NOMO-1 treated with dmso at 0.1 percent for 144 hours (cell line): ENCODE results near the gene SLIT1.

Experiments used
- DNase-seq: peaks from one replicate; lab custom pipeline; 2025; ENCODE audit not compliant: unreplicated experiment; lab: John Stamatoyannopoulos, UW

SLIT1 gene

DNA sequence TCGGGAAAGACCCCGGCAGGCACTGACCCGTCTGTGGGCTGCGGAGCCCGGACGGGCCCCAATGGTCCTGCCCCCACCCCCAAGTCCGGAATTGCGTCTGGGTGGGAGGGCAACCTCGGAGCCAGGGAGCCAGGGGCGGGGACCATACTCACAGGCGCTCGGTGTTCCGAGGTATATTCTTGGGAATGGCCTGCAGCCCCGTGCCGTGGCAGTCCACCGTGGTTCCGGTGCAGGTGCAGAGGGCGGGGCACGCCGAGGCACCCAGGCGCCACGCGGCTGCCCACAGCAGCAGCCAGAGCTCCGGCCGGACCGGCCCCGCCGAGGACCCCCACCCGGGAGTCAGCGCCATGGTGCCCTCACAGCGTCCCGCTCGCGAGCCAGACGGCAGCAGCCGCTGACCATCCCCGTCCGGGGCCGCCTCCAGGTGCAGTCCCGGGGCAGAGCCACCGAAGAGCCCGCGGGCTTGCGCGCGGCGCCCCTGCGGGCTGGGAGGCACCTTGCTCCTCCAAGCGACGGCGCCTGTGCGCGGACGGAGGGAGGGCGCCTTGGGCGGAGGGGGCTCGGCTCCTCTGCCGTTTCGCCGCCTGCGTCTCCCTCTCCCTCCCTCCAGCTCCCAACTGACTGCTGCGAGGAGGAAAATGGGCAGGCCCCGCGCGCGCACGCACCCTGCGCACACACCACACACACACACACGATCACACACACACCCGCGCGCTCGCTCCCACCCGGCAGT, at the start of gene SLIT1:
TSS of gene SLIT1 (minus strand) at position 634 of the 733 bp plus-strand sequence. CDS start at position 349, 285 bp downstream.
- no peak for DNase-seq

GRCh38 chr10:97235353-97235752, 49.6 kb upstream of the SLIT1 start:
- no peak for DNase-seq

DNA sequence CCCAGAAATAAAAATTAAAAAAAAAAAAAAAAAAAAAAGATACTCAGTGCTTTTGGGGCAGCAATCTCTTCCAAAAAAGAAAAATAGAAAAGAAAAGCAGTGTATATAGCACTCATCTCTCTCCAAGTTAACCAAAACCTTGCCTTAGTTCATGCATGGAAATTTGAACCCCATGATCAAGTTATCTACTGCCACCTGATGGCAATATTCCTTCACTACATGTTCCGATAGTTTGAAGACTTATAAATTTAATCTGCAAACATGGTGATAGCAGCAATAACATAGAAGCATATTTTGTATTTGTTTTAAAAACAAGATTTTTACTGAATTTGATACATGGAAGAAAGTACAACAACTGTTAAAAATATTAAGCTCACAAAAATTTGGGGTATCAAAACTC, 48.6 kb upstream of the SLIT1 start:
- no peak for DNase-seq

GRCh38 chr10:97230146-97230545, 44.4 kb upstream of the SLIT1 start:
- DNase-seq, result no peak

DNA sequence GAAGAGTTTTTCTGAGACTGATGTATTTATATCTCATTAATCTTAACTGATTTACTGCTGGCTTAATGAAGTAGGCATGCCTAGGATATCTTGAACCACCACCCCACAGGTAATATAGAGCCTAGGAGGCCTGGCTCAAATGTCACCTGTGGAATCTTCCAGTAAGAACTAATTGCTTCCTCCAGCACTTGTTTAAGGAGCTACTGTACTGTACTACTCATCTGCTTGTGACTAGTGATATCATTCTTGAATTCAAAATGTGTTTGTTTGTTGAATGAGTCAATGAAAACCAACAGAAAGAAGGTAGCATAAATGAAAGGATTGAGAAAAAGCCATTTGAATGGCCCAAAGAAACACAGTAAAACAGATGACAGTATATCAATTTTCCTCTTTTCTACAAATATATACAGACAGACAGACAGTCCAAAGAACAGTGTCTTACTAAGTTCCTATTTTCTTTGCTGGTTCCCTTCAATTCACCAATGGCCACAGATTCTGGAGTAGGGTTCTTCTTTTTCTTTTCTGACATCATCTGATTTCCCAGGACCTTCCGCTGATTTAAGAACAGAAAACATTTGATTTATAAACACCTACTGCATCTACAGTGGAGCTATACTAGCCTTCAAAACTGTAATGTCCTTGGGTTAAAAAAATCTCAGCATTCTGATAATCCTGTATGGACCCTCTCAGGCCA, 43.7 kb upstream of the SLIT1 start:
- DNase-seq, result no peak

DNA sequence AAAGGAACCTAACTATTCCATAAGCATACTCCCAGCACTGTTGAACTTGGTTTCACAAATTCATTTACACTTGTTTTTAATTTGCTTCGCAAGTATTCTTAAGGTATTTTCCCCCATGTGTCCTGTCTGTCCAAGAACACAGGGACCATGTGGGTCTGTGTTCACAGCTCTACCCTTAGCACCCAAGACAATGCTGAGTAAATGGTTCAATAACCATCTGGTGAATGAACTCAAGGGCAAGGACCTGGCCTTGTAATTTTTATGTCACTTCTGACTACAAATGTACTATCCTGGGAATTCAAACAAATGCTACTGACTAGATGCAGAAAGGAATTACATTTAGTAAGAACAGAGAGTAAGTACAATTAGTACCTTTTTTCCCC, 43.0 kb upstream of the SLIT1 start:
- DNase-seq, result no peak

- no peak for DNase-seq
Observed at GRCh38 chr10:97228130-97228774, 42.5 kb upstream of the SLIT1 start.

- DNase-seq, result no peak
Observed at GRCh38 chr10:97226398-97226797, 40.6 kb upstream of the SLIT1 start.

DNA sequence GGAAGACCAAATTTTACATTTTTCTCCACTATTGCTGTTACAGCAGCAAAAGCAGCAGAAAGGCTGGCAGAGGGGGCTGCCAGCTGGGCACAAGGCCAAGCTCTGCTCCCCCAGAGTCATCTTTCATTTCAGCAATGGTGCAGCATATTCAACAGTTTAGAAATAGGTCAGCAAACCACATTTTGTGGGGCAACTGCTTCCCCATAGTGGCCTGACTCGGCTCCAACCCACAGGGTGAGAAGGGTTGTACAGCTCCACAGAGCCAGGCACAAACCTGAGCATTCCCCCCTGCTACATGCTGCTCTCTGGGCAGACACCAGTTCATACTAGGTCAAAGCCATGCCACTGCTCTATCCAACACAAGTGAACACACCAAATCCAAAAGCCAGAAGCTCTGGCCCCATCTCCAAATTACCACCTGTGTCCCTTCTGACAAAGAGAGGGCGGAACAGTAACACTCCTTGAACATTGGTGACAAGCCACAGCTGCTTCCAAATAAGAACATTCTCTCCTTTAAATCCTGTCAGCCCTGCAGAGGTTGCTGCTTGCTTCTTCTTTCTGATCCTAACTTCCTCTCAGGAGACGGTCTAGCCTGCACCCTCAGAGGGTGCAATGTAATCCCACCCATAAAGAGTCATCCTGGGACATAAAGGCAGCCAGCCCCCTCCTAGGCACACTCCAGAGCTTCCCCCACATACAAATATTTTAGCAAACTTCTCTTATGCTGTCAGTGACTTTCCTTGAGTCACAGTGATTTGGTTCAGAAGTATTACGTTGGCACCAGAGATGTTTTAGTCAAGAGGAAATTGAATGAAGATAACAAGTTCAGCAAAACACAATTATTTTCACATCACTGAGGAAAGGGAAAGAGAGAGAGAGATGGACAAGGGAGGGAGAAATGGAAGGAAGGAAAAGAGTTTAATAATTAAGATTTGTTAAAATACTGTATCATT, 39.0 kb upstream of the SLIT1 start:
- DNase-seq, result no peak

DNA sequence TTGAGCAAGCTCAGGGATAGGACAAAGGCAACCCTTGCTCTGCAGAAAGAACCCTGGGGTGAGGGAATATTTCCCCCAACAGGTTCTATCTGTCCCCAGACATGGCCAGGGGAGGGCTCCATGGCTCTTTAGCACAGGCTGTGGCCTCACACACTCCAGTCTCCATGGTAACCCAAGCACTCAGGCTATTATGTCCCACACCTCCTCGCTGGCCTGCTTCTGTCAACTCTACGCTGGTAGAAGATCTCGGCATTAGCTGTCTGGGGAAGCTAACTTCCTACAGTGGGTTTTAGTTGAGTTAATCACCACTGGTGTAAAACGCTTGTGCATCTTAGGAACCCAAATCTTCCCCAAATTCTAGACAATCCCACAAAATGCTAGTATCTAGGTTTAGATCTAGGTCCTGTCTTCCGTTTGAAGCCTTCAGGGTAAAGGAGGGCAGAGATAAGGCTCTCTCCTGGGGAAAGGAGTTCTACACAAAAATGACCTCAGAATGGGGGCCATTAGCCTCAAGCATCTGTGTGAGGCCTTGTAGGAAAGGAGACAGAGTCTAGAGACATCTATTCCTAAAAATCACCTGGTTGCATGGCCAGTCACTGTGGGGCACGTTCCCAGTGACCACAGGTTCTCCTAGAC, 36.7 kb upstream of the SLIT1 start:
- no peak for DNase-seq

- no peak for DNase-seq
Observed at GRCh38 chr10:97220355-97220754, 34.6 kb upstream of the SLIT1 start.

GRCh38 chr10:97217299-97217698, 31.5 kb upstream of the SLIT1 start:
- no peak for DNase-seq

DNA sequence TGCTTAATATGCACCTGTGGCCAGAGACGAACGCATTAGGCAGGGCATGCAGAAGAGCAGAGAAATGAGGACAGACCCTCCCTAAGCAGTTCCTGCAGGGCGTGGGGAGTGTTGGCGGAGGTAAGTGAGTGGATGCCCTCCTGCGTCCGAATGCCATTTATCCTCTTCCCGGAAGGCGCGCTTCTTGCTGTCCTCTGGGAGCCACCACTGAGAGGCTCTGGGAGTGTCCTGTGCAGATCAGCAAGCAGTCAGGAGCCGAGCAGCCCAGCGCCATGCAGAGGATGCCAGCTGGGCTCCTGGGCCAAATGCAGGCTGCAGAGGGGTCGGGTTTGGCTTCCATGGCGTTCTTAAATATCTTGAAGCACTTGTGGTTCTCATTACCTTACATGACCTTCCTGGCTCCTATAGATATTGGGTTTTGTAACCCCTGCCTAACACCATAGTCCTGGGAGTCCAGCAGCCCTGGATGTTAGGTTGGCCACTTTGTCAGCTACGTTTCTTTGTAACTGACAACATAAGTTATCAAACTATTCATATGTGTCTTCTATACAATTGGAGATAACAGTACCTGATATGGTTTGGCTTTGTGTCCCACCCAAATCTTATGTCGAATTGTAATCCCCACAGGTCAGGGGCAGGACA, 30.0 kb upstream of the SLIT1 start:
- DNase-seq, result no peak

- no peak for DNase-seq
Observed at GRCh38 chr10:97213431-97213830, 27.7 kb upstream of the SLIT1 start.

- no peak for DNase-seq
Observed at GRCh38 chr10:97211229-97211628, 25.5 kb upstream of the SLIT1 start.

- peak; percentile 34 for DNase-seq
Observed at GRCh38 chr10:97210543-97210960, 24.8 kb upstream of the SLIT1 start.

- no peak for DNase-seq
Observed at GRCh38 chr10:97207756-97208346, 22.1 kb upstream of the SLIT1 start.

DNA sequence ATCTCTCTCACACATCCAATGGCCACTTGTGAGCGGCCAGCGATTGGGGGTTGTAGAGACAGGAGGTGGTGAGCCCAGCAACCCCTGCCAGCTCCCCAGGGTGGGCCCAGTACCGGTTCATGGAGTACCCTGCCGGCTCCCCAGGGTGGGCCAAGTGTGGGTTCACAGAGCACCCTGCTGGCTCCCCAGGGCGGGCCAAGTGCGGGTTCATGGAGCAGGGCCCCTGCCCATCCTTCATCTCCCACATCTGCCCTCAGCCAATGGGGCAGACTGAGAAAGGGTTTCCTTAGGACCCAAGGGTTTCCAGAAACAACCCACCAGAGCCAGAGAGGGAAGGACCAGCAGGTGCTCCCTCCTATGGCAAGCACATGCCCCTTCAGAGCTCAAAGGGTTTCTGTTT, 21.4 kb upstream of the SLIT1 start:
- no peak for DNase-seq

GRCh38 chr10:97204826-97205679, 19.3 kb upstream of the SLIT1 start:
- no peak for DNase-seq
